CD4-positive, alpha-beta T cell treated with Interleukin-15 for 1 hour (primary cell): ENCODE data around the gene LACTBL1.

Experiments used
- DNase-seq: peaks from one replicate; pipeline ENCODE4 v3.0.0-alpha.2; 2020

LACTBL1 gene

DNA sequence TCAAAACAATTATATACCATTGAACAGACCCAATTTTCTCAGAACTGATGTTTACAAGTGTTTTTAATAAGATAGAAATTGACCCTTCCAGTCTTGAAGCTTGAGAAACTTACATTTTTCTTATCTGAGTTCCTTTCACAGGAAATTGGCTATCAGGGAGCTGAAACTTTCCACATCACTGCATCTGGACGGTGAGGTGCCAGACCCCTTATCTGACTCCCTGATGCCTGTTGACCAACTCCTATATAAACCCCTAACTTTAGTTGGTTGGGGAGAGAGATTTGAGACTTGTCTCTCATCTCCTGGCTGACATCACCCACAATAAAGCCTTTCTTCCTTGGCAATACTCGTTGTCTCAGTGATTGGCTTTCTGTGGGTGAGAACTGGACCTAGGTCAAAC lies 31.4 kb downstream of the LACTBL1 start:
- DNase-seq, result no peak

- no peak for DNase-seq
These were observed 36.0 kb downstream of the LACTBL1 start for GRCh38 chr1:22936681-22937080.

DNA sequence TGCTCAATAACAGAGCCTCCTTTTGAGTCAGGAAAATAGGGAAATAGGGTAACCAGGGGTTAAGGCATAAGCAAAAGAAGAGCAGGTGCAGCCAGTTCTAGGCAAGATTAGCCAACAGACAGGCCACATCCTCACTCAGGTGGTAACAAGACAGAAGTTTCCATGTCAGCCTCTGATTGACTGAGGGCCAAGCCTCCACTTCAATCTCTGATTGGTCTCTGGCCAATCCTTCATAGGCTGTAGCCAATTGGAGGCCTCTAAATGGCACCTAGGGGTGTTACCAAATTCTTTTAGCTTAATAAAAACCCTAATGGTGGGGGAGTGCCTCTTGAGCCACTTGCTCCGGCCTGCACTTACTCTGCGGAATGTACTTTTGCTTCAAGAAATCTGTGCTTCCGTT lies 37.2 kb downstream of the LACTBL1 start:
- no peak for DNase-seq

DNA sequence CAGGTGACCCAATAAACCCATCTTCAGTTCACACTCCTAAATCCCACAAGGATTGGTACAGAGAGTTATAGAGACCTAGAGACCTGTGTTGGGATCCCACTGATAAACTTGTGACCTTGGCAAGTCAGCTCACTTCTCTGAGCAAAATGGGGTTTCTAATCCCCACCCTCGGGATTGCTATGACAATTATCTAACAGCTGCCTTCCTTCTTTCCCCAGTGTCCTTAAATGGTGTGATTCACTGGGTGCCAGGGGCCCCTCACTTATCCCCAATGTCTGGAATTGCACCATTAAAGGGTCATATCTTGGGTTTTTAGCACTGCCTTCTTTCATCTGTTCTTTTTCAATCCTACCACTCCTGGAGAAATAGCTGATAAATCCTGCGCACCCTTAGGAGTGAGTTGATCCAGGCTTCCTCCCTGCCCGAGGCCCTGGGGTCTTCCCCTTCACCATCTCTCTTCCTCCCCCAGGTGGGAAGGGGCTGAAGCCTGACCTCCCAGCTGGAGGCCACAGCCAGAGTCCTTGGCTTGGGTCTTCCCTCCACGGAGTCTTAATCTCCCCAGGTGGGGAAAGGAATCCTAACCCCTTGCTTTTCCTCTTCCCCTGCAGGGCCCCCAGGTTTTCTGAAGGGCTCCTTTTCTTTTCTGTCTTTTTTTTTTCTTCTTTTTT lies 39.7 kb downstream of the LACTBL1 start:
- DNase-seq, result no peak

DNA sequence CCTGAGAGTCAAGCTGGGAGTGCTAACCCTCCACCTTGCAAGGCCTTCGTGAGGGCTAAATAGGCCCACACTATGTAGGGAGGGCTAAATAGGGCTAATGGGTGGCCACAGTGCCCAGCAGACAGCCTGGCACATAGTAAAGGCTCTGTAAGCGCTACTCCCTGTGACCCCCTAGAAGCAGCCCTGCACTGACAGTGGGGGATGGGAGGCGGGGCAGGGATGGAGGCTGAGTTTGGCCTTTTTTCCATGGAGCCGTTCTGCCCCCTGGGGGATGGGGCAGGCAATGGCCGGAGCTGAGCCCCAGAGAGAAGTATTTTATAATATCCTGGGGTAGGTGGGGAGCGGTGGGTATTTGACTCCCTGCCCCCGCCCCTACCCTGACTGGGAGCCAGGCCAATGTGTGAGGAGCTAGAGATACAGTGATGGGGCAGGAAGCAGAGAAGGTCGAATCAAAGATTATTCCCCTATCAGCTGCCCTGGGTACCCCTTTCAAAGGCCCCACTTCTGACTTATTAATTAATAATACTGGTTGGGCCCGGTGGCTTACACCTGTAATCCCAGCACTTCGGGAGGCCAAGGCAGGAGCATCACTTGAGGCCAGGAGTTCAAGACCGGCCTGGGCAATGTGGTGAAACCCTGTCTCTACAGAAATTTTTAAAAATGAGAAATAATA lies 42.3 kb downstream of the LACTBL1 start:
- no peak for DNase-seq

DNA sequence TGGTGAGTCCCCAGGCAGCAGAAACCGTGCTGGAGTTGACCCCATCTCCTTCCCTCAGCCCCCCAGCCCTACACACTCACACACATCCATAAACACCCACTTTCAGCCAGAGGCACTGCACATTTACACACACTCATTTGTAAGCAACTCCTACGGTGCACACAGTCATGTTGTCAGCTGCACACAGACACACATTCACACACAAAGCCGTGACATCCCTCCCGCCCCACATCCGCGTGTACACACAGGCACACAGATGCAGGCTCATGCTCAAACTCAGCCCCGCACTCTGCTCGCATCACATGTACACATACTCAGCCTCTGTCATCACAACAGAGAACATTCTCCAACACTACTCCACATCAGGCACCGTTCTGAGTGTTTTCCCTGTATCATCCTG lies 47.6 kb downstream of the LACTBL1 start:
- no peak for DNase-seq

DNA sequence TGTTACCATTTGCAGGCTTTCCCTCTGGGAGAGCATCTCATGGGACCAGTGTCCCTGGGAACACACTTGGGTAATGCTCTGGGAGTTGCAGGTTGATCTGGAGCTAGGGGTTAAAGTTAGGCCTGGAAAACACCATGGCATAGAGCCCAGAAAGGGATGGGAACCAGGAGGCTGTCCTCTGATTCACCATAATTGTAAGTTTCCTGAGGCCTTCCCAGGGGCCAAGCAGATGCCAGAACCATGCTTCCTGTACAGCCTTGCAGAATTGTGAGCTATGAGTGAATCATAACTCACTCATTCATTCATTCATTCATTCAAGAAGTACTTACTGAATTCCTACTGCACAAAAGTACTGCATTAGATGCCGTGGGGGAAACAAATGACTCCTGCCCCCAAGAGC lies 50.0 kb downstream of the LACTBL1 start:
- no peak for DNase-seq

GRCh38 chr1:22921452-22922126 lies 51.1 kb downstream of the LACTBL1 start:
- no peak for DNase-seq

DNA sequence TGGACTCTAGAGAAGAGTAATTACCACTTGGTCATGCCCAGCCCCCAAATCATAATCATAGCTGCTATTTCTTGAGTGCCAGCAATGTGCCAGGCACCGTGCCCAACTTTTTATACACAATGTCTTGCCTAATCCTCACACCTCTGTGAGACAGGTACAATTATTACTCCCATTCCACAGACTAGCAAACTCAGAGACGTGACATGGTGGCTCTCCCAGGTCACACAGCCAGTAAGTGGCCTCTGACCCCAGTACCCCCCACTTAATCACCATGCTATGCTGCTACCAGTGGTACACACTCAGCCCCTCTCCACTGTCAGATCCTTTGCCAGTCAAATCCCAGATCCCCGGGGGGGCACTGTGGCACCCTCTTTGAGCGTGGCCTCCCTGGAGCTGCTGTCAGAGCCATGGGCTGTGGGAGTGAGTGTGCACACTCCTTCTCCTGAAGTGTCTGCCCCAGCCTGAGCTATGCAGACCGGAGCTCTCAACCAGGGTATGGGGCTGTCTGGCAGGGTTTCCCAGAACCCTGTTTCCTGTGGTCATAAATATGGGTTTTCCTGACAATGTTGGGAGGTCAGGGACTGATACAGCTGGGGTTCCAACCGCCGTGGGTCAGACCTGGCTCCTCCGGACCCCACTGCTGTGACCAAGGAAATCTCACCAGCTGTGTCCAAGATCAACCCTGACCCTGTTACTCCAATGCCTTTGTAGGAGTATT lies 51.8 kb downstream of the LACTBL1 start:
- DNase-seq, result no peak

GRCh38 chr1:22920026-22920733 lies 52.5 kb downstream of the LACTBL1 start:
- no peak for DNase-seq

DNA sequence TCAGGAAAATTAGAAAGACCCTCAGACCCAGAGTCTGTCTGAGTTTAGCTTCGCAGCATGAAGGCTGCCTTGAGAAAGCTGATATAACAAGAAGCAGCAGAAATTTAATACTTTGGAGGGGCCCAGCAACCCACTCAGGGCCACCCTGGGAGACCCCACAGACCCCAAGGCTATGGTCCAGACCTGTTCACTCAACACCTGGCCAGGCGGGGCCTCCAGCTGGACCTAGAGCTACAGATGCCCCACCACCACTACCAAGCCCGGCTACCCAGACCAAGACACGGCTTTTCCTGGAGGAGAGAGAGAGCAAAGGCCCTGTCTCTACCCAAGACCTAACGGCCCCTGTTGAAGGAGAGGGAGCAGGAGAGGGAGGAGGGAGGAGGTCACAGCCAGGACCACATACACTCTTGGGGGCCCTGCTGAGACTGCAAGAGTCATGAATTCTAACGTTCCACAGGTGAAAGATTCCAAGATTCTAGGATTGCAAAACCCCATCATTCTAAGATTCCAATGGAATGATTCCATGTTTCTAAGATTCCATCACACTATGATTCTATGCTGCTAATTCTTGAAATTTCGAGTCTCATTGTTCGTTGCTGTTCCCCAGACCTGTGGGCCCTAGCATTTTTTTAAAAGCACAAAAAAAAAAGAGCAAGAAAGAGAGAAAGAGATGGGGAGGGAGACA lies 53.2 kb downstream of the LACTBL1 start:
- no peak for DNase-seq

DNA sequence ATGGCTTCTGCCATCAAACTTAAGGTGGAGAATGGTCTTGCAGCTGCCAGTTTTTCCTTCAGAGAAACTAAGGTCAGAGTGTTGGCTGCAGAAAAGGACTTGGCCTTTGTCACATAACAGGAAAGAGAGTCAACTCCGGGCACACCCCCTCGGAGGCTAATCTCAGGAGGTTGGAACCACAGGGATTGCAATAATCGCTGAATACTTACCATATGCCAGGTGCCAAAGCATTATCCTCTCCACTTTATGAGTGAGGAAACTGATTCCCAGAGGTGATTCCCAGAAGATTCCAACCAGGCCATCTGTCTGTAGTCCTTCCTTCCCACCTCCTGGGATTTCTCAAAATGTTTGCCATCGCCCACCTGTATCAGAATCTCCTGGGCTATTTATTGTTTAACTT lies 54.0 kb downstream of the LACTBL1 start:
- no peak for DNase-seq

DNA sequence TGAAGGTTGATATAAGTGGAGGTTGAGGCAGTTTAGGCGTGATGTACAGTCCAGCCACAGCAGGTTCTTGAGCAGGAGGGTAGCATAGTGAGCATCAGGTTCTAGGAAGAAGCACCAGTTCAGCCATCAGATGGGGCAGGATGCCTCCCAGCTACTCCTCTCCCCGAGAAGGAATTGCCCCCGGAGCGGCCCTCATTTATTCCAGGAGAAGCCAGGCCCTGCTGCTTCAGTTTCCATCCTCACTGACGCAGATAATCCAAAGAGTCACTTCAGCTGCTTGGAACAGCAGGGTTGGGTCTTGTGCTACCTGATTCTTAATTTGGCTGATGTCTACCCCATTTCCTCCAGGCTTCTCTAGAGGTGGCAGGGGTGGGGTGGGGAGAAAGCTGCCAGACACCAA lies 54.7 kb downstream of the LACTBL1 start:
- no peak for DNase-seq

- DNase-seq, result no peak
These were observed 56.2 kb downstream of the LACTBL1 start for GRCh38 chr1:22916471-22916820.

GRCh38 chr1:22915816-22916470 lies 56.7 kb downstream of the LACTBL1 start:
- no peak for DNase-seq

- no peak for DNase-seq
These were observed 57.4 kb downstream of the LACTBL1 start for GRCh38 chr1:22915231-22915630.

DNA sequence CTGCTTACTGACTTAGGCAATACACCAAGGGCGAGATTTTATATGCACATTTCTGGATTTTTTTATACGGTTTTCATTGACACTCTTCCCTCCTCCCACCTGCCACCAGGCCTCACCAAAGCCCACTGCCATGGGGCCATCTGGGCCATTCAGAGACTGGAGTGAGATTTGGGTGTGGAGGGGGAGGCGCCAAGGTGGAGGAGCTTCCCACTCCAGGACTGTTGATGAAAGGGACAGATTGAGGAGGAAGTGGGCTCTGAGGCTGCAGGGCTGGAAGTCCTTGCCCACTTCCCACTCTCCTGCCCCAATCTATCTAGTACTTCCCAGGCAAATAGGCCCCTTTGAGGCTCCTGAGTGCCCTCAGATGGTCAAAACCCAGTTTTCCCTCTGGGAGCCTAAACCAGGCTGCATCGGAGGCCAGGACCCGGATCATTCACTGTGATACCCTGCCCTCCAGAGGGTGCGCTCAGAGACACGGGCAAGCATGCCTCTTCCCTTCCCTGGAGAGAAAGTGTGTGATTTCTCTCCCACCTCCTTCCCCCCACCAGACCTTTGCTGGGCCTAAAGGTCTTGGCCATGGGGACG lies 57.9 kb downstream of the LACTBL1 start:
- DNase-seq, result no peak

DNA sequence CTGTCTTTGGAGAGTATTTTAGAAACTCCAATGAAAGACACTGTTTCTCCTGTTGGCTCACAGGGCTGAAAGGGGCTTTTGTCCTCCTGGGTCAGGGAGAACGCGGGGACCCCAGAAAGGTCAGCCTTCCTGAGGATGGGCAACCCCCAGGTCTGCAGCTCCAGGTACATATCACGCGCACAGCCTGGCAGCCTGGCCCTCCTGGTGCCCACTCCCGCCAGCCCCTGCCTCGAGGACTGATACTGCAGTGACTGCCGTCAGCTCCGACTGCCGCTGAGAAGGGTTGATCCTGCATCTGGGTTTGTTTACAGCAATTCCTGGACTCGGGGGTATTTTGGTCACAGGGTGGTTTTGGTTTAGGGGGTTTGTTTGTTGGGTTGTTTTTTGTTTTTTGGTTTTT lies 58.5 kb downstream of the LACTBL1 start:
- no peak for DNase-seq

DNA sequence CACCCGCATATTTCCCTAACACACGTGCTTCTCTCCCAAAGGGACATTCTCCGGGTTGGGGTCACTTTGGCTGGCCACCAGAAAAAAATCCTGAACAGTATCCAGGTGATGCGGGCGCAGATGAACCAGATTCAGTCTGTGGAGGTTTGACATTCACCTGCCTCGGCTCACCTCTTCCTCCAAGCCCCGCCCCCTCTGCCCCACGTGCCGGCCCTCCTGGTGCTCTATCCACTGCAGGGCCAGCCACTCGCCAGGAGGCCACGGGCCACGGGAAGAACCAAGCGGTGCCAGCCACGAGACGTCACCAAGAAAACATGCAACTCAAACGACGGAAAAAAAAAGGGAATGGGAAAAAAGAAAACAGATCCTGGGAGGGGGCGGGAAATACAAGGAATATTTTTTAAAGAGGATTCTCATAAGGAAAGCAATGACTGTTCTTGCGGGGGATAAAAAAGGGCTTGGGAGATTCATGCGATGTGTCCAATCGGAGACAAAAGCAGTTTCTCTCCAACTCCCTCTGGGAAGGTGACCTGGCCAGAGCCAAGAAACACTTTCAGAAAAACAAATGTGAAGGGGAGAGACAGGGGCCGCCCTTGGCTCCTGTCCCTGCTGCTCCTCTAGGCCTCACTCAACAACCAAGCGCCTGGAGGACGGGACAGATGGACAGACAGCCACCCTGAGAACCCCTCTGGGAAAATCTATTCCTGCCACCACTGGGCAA lies 59.1 kb downstream of the LACTBL1 start:
- no peak for DNase-seq

GRCh38 chr1:22912311-22912710 lies 60.4 kb downstream of the LACTBL1 start:
- DNase-seq, result no peak
